Right renal pelvis (tissue), 4 donors: ENCODE measurements around the gene ADAMTS15. TPM values are rescaled to one million over a fixed set of nuclear protein-coding genes. Genes with fewer than 3 reads are reported as not detected.

ENCODE experiments used
- polyA plus RNA-seq, 4 donors: library from polyadenylated mRNA; unstranded; fragments of 120-200 nt; gene quantifications; one replicate each; pipeline ENCODE4 v1.2.1, GENCODE V29; 2013; ENCODE audit not compliant: insufficient read length in 4 of 4

ADAMTS15 gene
- polyA plus RNA-seq, 4 donors, result 57.6 to 74.7 (median 60.6) TPM

Other genes starting within 250 kb of the ADAMTS15 start
- 10 to 100 TPM; 48.2 to 66.0 (median 57.8) TPM for gene ZBTB44, start 133.7 kb upstream of the ADAMTS15 start, polyA plus RNA-seq
- gene ADAMTS8, start 20.0 kb upstream of the ADAMTS15 start, polyA plus RNA-seq, result 1 to 10 TPM; 3.4 to 4.2 (median 3.6) TPM